OCI-LY1 (cell line): ENCODE results near the gene FNBP1.

Source experiments
- H2AFZ ChIP-seq: fragments of 200-600 bp; sonication (generic), shearing (Covaris generic); 2 replicates; pipeline ENCODE4 v1.6.0; 2014; ENCODE audit warnings: antibody characterized with exemption, mild to moderate bottlenecking, low read length
- H3F3A ChIP-seq: fragments of 200-600 bp; sonication (generic), shearing (Covaris generic); 2 replicates; pipeline ENCODE4 v1.6.0; 2014; ENCODE audit warnings: mild to moderate bottlenecking, antibody characterized with exemption, low read length, moderate library complexity; ENCODE audit not compliant: insufficient read depth
- H3K27ac ChIP-seq: fragments of 200-600 bp; sonication (generic); 2 replicates; pipeline ENCODE4 v1.5.1; 2014; ENCODE audit warnings: low read length, mixed run types, mild to moderate bottlenecking, low read depth; ENCODE audit not compliant: poor library complexity, severe bottlenecking
- H3K27me3 ChIP-seq: fragments of 200-600 bp; sonication (generic); 2 replicates; pipeline ENCODE4 v1.6.0; 2014; ENCODE audit warnings: antibody characterized with exemption, mild to moderate bottlenecking, low read length, moderate library complexity; ENCODE audit not compliant: insufficient read depth
- H3K36me3 ChIP-seq: fragments of 200-600 bp; sonication (generic); 2 replicates; pipeline ENCODE4 v1.6.1; 2014; ENCODE audit warnings: mild to moderate bottlenecking, antibody characterized with exemption, low read length, moderate library complexity, mixed read lengths; ENCODE audit not compliant: insufficient read depth
- H3K4me1 ChIP-seq: fragments of 200-600 bp; sonication (generic); 2 replicates; pipeline ENCODE4 v1.5.1; 2014; ENCODE audit warnings: mild to moderate bottlenecking, low read length, moderate library complexity; ENCODE audit not compliant: insufficient read depth, severe bottlenecking
- H3K4me2 ChIP-seq: fragments of 200-600 bp; sonication (generic), shearing (Covaris generic); 2 replicates; pipeline ENCODE4 v1.6.1; 2014; ENCODE audit warnings: low read length
- H3K4me3 ChIP-seq: fragments of 200-600 bp; sonication (generic); 2 replicates; pipeline ENCODE4 v1.5.1; 2014; ENCODE audit warnings: low read length, low read depth, mild to moderate bottlenecking, mixed read lengths; ENCODE audit not compliant: poor library complexity, severe bottlenecking
- H3K79me2 ChIP-seq: fragments of 200-600 bp; shearing (Covaris generic); 2 replicates; pipeline ENCODE4 v1.6.1; 2016; ENCODE audit warnings: mixed run types, low read length, mixed read lengths; ENCODE audit not compliant: insufficient read depth
- H3K9ac ChIP-seq: fragments of 200-600 bp; sonication (generic), shearing (Covaris generic); 2 replicates; pipeline ENCODE4 v1.6.1; 2014; ENCODE audit warnings: mild to moderate bottlenecking, low read length, mixed read lengths
- H3K9me2 ChIP-seq: fragments of 200-600 bp; sonication (generic), shearing (Covaris generic); 2 replicates; pipeline ENCODE4 v1.6.1; 2014; ENCODE audit warnings: low read depth, mild to moderate bottlenecking, low read length, mixed read lengths
- H3K9me3 ChIP-seq: fragments of 200-600 bp; shearing (Covaris generic); 2 replicates; pipeline ENCODE4 v1.6.1; 2014; ENCODE audit warnings: low read length, mixed read lengths
- H4K20me1 ChIP-seq: fragments of 200-600 bp; sonication (generic), shearing (Covaris generic); 2 replicates; pipeline ENCODE4 v1.6.0; 2016; ENCODE audit warnings: mild to moderate bottlenecking, low read length; ENCODE audit not compliant: insufficient read depth
- CTCF ChIP-seq: fragments of 200-600 bp; sonication (generic), shearing (Covaris generic); IDR thresholded peaks from 2 replicates; pipeline ENCODE4 v1.5.1; 2017; ENCODE audit warnings: mild to moderate bottlenecking, antibody characterized with exemption, low read length, moderate library complexity, mixed read lengths
- EZH2 ChIP-seq: fragments of 200-600 bp; sonication (generic), shearing (Covaris generic); IDR thresholded peaks from 2 replicates; pipeline ENCODE4 v1.8.0; 2017; ENCODE audit warnings: borderline replicate concordance, mixed run types, mild to moderate bottlenecking, antibody characterized with exemption, low read length, moderate library complexity, mixed read lengths

The FNBP1 gene

GRCh38 chr9:129929496-129930125 lies 113.4 kb downstream of the FNBP1 start:
- Histone ChIP-seq H3K9me2 (no peaks in the 10 kb centered on the region), H3K9me3 (no peaks in the 10 kb centered on the region), H3K36me3 (no peaks in the 10 kb centered on the region), H3K4me3 (no peak overlapping the region), H3K4me2 (no peak overlapping the region), H4K20me1 (no peaks in the 10 kb centered on the region), H3K4me1 (no peaks in the 10 kb centered on the region), H3K9ac (no peak overlapping the region), H3F3A (no peaks in the 10 kb centered on the region), H3K79me2 (no peaks in the 10 kb centered on the region), H3K27me3 (no peaks in the 10 kb centered on the region), H2AFZ (no peak overlapping the region), H3K27ac (no peak overlapping the region)
- TF ChIP-seq CTCF, result 0 out of 2 replicates have a peak, but pooled peaks have one; percentile 4
- TF ChIP-seq EZH2, result no peak

GRCh38 chr9:129923589-129923988 lies 119.4 kb downstream of the FNBP1 start:
- Histone ChIP-seq H3F3A (no peaks in the 10 kb centered on the region), H3K27ac (no peak overlapping the region), H3K4me1 (no peaks in the 10 kb centered on the region), H3K27me3 (no peaks in the 10 kb centered on the region), H3K9me3 (no peaks in the 10 kb centered on the region), H3K9ac (no peak overlapping the region), H3K79me2 (no peaks in the 10 kb centered on the region), H3K9me2 (no peaks in the 10 kb centered on the region), H4K20me1 (no peaks in the 10 kb centered on the region), H2AFZ (no peak overlapping the region), H3K4me3 (no peak overlapping the region), H3K36me3 (no peaks in the 10 kb centered on the region), H3K4me2 (no peak overlapping the region)
- no peak for TF ChIP-seq EZH2

- no peak overlapping the region for H3K4me2 ChIP-seq
- no peaks in the 10 kb centered on the region for H4K20me1 ChIP-seq
- no peak overlapping the region for H3K9ac ChIP-seq
- no peaks in the 10 kb centered on the region for H3K27me3 ChIP-seq
- TF ChIP-seq CTCF, result no peak
- no peak for TF ChIP-seq EZH2
- H3F3A ChIP-seq, result no peaks in the 10 kb centered on the region
- no peak overlapping the region for H3K4me3 ChIP-seq
- no peaks in the 10 kb centered on the region for H3K9me2 ChIP-seq
- no peaks in the 10 kb centered on the region for H3K36me3 ChIP-seq
- no peak overlapping the region for H2AFZ ChIP-seq
- H3K4me1 ChIP-seq, result no peaks in the 10 kb centered on the region
- H3K9me3 ChIP-seq, result no peaks in the 10 kb centered on the region
- no peak overlapping the region for H3K27ac ChIP-seq
- no peaks in the 10 kb centered on the region for H3K79me2 ChIP-seq
Observed at GRCh38 chr9:129921905-129922304, 121.1 kb downstream of the FNBP1 start.

GRCh38 chr9:129919841-129920240 lies 123.1 kb downstream of the FNBP1 start:
- no peak overlapping the region for H3K4me2 ChIP-seq
- no peak overlapping the region for H3K4me3 ChIP-seq
- H3F3A ChIP-seq, result no peaks in the 10 kb centered on the region
- H4K20me1 ChIP-seq, result no peaks in the 10 kb centered on the region
- no peaks in the 10 kb centered on the region for H3K9me3 ChIP-seq
- H3K9me2 ChIP-seq, result no peaks in the 10 kb centered on the region
- H3K79me2 ChIP-seq, result no peaks in the 10 kb centered on the region
- no peak overlapping the region for H2AFZ ChIP-seq
- no peaks in the 10 kb centered on the region for H3K36me3 ChIP-seq
- no peak overlapping the region for H3K27ac ChIP-seq
- no peak overlapping the region for H3K9ac ChIP-seq
- TF ChIP-seq EZH2, result no peak
- no peak for TF ChIP-seq CTCF
- no peaks in the 10 kb centered on the region for H3K4me1 ChIP-seq
- H3K27me3 ChIP-seq, result no peaks in the 10 kb centered on the region
